HG03460 (cell line): ENCODE measurements around the gene FEV.

Source experiments
- ATAC-seq: cut with Tn5 transposase; IDR thresholded peaks from one replicate; pipeline ENCODE4 v1.9.1; 2021; ENCODE audit not compliant: unreplicated experiment

Gene FEV

DNA sequence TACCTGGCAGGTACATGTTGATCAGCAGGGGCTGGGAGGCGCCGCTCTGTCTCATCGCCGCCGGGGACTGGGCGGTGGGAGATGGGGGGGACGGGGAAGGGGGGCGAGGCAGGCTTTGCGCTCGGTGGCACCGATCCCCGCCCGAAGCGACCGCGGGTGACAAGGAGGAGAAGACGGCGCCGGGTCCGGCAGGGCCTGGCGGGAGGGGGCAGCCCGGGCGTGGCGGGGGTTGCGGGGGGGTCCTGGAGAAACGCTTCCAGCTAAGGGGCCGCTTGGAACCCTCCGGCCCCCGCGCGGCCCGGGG, at the start of gene FEV:
TSS of gene FEV (minus strand) at position 164 of the 304 bp plus-strand sequence. CDS start at position 55, 109 bp downstream.
- no peak for ATAC-seq

GRCh38 chr2:219032051-219032745, 47.2 kb upstream of the FEV start:
- no peak for ATAC-seq

- ATAC-seq: no peak
Observed at GRCh38 chr2:219031005-219031738, 46.2 kb upstream of the FEV start.

- no peak for ATAC-seq
Observed at GRCh38 chr2:219030177-219030940, 45.4 kb upstream of the FEV start.

GRCh38 chr2:219029829-219030165, 44.8 kb upstream of the FEV start:
- ATAC-seq: peak; percentile 68

- no peak for ATAC-seq
Observed at GRCh38 chr2:219028996-219029828, 44.2 kb upstream of the FEV start.

DNA sequence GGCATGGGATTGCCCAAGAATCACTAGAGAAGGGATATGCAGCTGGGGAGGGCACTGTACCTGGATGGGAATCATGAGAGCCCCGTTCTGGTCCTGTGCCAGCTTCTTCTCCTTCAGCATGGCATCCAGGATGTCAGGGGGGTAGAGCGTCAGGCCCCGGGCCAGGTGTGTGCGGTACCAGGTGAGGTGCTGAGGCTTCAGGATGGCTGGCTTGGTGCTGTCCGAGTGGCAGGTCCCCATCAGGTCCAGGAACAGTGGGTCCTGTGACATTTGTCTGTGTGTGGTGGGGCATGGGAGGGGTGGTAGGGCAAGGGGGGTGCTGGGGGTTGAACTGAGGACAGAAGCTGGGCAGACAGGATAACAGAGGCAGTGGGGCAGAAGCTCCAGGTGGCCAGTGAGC, 43.2 kb upstream of the FEV start:
- no peak for ATAC-seq

DNA sequence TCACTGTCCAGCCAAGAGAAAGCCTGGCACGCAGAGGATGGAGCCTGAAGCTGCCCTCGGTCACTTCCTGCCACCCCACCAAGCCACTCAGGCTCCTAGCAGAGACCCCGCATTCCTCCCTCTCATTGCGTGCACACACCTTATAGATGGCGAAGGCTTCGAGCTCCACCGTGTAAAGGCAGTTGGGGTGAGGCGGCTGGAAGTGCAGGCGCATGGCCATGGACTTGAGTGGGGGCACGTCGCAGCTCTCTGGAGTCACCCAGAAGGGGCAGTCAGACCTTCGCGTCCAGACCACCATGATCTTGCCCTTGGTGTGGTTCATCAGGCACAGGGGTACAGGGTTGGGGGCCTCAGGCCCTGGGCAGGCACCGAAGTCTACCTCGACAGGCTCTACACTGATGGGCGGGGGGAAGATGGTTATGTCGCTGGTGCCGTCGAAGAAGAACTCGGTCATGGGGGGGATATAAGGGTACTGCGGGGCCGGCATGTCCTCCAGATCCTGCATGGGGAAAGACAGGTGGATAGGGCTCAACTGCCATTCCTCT, 42.6 kb upstream of the FEV start:
- ATAC-seq: no peak

- no peak for ATAC-seq
Observed at GRCh38 chr2:219026946-219027345, 42.0 kb upstream of the FEV start.

GRCh38 chr2:219025637-219026585, 40.9 kb upstream of the FEV start:
- no peak for ATAC-seq

GRCh38 chr2:219024059-219024458, 39.1 kb upstream of the FEV start:
- no peak for ATAC-seq

- ATAC-seq: no peak
Observed at GRCh38 chr2:219023045-219023605, 38.1 kb upstream of the FEV start.

DNA sequence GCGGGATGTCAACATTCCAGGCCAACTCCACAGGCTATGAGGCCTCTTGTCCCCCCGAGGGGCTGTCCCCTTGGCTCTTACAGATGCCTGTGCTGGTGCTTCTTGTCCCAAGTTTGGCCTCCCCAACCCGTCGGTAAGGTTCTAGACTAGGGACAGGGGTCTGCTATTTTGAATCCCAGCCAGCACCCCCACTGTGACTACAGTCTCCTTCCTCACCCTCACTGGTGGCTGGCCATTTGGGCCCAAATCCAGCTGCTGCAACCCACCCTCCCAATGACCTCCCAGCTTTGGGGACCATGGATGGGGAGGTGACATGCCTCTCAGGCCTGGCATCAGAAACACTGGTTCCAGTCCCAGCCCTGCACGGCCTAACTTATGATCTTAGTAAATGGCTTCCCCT, 37.6 kb upstream of the FEV start:
- ATAC-seq: no peak

DNA sequence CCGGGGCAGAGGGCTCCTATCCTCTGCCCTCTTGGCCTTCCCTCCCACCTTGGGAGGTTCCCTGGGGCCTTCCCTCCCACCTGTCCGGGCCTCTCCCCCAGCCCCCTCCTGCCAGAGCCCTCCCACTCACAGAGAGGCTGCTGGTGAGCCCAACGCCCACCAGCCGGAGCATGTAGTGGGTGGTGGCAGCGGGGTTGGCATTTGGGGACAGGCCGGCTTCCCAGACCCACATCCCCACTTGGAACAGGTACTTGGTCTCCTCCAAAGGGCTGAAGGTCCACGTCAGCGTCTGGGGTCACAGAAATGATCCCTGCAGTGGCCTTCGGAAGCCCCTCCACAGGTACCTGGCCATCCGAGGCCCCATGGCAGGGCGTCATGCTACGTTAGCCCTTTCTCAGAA, 37.1 kb upstream of the FEV start:
- ATAC-seq: no peak

DNA sequence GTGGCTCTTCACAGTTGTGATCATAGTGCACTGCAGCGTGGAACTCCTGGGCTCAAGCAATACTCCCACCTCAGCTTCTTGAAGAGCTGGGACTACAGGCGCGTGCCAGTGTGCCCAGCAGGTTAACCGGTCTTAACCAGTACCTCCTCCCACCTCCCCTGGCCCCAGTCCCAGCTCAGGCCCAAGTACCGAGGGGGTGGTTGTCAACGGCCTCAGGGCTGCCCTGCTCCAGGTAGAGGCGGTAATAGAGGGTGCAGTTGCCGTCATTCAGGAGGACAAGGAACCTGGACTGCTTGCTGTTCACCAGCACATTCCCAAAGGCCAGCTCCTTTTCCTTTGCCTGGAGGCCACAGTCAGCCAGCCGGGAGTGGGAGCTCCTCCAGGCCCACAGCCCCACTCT, 36.6 kb upstream of the FEV start:
- ATAC-seq: no peak

DNA sequence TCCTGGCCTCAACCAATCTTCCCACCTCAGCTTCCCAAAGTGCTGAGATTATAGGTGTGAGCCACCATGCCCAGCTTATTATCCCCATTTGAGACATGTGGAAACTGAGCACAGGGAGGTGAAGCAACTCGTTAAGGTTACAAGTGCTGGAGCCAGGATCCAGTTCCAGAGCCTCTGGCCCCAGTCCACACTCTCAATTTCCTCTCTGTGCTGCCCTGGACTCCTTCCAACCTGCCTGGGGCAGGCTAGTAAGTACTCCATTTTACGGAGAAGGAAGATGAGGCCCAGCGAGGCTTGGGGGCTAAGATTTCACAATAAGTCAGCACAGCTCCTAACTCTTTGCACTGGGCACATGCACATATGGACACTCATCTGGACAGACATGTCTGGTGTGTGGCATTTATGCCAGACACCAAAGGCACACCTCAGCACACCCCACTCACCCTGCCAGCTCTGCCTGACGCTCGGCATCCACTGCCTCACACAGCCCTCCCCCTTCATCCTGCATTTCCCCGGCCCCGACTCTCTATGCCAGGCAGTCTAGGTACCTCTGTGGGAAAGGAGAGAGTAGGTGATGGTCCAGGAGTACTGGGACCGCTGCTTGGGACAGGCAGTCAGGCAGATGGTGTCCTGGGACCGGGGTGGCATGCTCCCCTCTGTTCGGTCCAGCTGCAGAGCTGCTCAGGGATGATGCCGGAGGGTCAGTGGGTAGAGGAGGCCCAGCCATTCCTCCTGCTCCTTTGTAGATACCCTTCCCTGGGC, 35.8 kb upstream of the FEV start:
- ATAC-seq: no peak

DNA sequence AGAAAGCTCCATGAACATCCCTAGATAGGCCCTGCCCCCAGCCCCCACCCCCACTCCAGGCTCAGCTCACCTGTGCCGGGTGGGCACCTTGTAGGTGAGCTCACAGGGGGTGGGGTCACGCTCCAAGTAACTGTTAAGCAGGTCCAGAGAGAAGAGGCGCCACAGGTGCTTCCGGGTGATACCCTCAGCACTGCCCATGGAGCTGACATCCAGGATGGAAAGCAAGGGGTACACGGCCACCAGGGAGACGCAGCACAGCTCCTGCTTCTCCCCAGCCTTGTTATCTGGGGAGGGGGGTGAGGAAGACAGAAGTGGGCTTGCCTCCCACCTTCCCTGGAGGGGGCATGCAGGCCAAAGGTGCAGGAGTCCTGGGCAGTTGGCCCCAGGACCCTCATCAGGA, 34.5 kb upstream of the FEV start:
- ATAC-seq: no peak

DNA sequence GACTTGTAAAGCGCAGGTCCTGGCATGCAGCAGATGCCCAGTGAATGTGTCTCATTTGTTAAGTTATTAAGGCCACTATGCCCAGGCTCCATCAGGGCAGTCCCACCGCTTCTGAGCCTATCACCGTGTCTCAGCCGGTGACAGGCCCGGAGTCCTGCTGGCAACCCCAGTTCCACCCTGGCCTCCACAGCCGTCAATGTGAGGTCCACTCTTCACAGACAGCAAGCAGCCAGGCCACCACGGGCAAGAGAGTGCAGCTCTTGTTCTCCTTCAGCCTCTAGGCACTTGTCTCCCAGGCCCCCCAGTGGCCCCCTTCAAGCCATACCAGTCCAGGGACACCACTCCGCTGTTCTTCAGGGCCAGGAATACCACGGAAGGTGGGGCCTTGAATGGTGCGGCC, 33.7 kb upstream of the FEV start:
- no peak for ATAC-seq

GRCh38 chr2:219018286-219018685, 33.3 kb upstream of the FEV start:
- no peak for ATAC-seq
